ENCODE data around the gene OSBPL2.

DNA sequence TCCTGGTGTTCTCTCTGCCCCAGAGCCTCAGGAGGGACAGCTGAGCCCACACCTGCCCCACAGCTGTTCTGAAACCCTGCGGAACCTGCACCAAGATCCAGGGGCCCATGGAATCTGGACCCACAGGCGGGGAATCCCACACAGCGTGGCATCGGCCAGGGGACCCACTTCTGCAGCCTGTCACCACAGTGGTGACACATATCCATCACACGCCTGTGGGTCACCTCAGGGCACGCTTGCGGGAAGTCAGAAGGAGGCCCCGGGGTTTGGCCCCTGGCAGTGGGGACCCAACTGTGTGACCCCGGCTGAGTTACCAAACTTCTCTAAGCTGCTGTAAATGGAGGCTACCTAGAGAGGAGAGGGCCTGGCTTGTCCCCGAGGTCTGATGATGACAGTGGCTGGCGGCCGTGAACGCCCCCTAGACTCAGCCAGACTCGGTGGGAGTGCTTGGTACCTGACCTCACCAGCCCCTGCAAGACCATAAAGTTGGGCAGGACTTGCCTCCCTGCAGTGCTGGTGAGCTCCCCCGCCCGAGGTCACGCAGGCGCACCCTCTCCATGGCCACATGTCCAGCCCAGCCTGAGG is 16.0 kb upstream of the OSBPL2 start:
- TF ChIP-seq TAF1 (IDR thresholded peaks at IDR 0.05; ENCODE audit: borderline replicate concordance, low read depth, low read length), result no peak
- TF ChIP-seq POLR2A (IDR thresholded peaks at IDR 0.05; ENCODE audit: low read depth, low read length), result no peak
- no peak for TF ChIP-seq POLR2AphosphoS5 (IDR thresholded peaks at IDR 0.05; ENCODE audit: low read depth, low read length)
